22Rv1 (cell line): ENCODE data around the gene TEX2.

Experiments
- CTCF ChIP-seq: fragments of 450-650 bp; IDR thresholded peaks from 2 replicates; pipeline ENCODE4 v1.5.1; 2017; ENCODE audit warnings: mild to moderate bottlenecking
- ZFX ChIP-seq: fragments of 450-650 bp; IDR thresholded peaks from 2 replicates; pipeline ENCODE4 v1.6.1; 2017; ENCODE audit warnings: antibody characterized with exemption, borderline replicate concordance

- TF ChIP-seq CTCF = no peak
- TF ChIP-seq ZFX = no peak
Measured at GRCh38 chr17:64282753-64283080, 19.7 kb upstream of the TEX2 start.
